GM12891 (cell line): Measurements from ENCODE around the gene ECHS1.

Experiments
- POLR2A ChIP-seq: IDR thresholded peaks from 2 replicates; pipeline ENCODE4 v1.6.1; 2011; ENCODE audit warnings: low read depth, low read length, control low read depth
- POLR2AphosphoS5 ChIP-seq: IDR thresholded peaks from 2 replicates; pipeline ENCODE4 v1.6.1; 2011; ENCODE audit warnings: low read depth, low read length, control low read depth
- SPI1 ChIP-seq: IDR thresholded peaks from 2 replicates; pipeline ENCODE4 v1.6.1; 2011; ENCODE audit warnings: low read depth, low read length, control low read depth
- TAF1 ChIP-seq: IDR thresholded peaks from 2 replicates; pipeline ENCODE4 v1.6.1; 2011; ENCODE audit warnings: low read depth, low read length, control low read depth

- TF ChIP-seq POLR2A (no peak), POLR2AphosphoS5 (no peak), TAF1 (no peak), SPI1 (no peak)
Measured at GRCh38 chr10:133341983-133342382, 31.2 kb downstream of the ECHS1 start.
